ENCODE results near the gene COL23A1.

Gene COL23A1

GRCh38 chr5:178519804-178520203 lies 70.4 kb downstream of the COL23A1 start:
- peaks cover 8% of the 10 kb centered on the region for H3K36me3 Mint-ChIP-seq (ENCODE audit: low read depth)
- no peak overlapping the region for H3K4me3 Mint-ChIP-seq
- H3K27ac Mint-ChIP-seq: no peak overlapping the region
- H3K4me1 Mint-ChIP-seq: peaks cover 5% of the 10 kb centered on the region
- no peak for TF ChIP-seq CTCF (IDR thresholded peaks at IDR 0.05; ENCODE audit: unreplicated experiment in 3 of 3)
- peaks cover 10% of the 10 kb centered on the region for H3K9me3 Mint-ChIP-seq
- H3K27me3 Mint-ChIP-seq (ENCODE audit: low read depth): peaks cover 3% of the 10 kb centered on the region

- H3K36me3 Mint-ChIP-seq (ENCODE audit: low read depth): peaks cover 8% of the 10 kb centered on the region
- peaks cover 5% of the 10 kb centered on the region for H3K4me1 Mint-ChIP-seq
- H3K27me3 Mint-ChIP-seq (ENCODE audit: low read depth): peaks cover 3% of the 10 kb centered on the region
- no peak overlapping the region for H3K4me3 Mint-ChIP-seq
- no peak for TF ChIP-seq CTCF (IDR thresholded peaks at IDR 0.05; ENCODE audit: unreplicated experiment in 3 of 3)
- H3K27ac Mint-ChIP-seq: no peak overlapping the region
- peaks cover 13% of the 10 kb centered on the region for H3K9me3 Mint-ChIP-seq
These were observed 71.0 kb downstream of the COL23A1 start for GRCh38 chr5:178519155-178519554.

GRCh38 chr5:178516504-178517235 lies 73.5 kb downstream of the COL23A1 start:
- peaks cover 17% of the 10 kb centered on the region for H3K9me3 Mint-ChIP-seq
- H3K36me3 Mint-ChIP-seq (ENCODE audit: low read depth): peaks cover 11% of the 10 kb centered on the region
- no peak overlapping the region for H3K4me3 Mint-ChIP-seq
- peaks cover 10% of the 10 kb centered on the region for H3K4me1 Mint-ChIP-seq
- no peak for TF ChIP-seq CTCF (IDR thresholded peaks at IDR 0.05; ENCODE audit: unreplicated experiment in 3 of 3)
- no peak overlapping the region for H3K27ac Mint-ChIP-seq
- peaks cover 7% of the 10 kb centered on the region for H3K27me3 Mint-ChIP-seq (ENCODE audit: low read depth)

GRCh38 chr5:178515776-178516503 lies 74.3 kb downstream of the COL23A1 start:
- Mint-ChIP-seq H3K36me3 (ENCODE audit: low read depth) (peaks cover 11% of the 10 kb centered on the region), H3K9me3 (peaks cover 17% of the 10 kb centered on the region), H3K27ac (no peak overlapping the region), H3K27me3 (ENCODE audit: low read depth) (peaks cover 7% of the 10 kb centered on the region), H3K4me1 (peaks cover 10% of the 10 kb centered on the region), H3K4me3 (no peak overlapping the region)
- TF ChIP-seq CTCF (IDR thresholded peaks at IDR 0.05; ENCODE audit: unreplicated experiment in 3 of 3): no peak

- Mint-ChIP-seq H3K27ac (no peak overlapping the region), H3K36me3 (ENCODE audit: low read depth) (peaks cover 10% of the 10 kb centered on the region), H3K9me3 (peaks cover 16% of the 10 kb centered on the region), H3K4me3 (no peak overlapping the region), H3K27me3 (ENCODE audit: low read depth) (peaks cover 7% of the 10 kb centered on the region), H3K4me1 (peaks cover 10% of the 10 kb centered on the region)
- no peak for TF ChIP-seq CTCF (IDR thresholded peaks at IDR 0.05; ENCODE audit: unreplicated experiment in 3 of 3)
These were observed 75.3 kb downstream of the COL23A1 start for GRCh38 chr5:178514851-178515418.

All from nephron (organoid).